HFF-Myc (cell line): ENCODE data around the gene ZNF683.

ENCODE experiments used
- DNase-seq: peaks from one replicate; pipeline ENCODE4 v3.0.0-alpha.2; 2011; ENCODE audit warnings: low read depth; ENCODE audit errors: extremely low read depth
- H3K4me3 ChIP-seq: replicated peaks from 2 replicates; pipeline ENCODE4 v1.5.1; 2011; ENCODE audit warnings: low read depth, mild to moderate bottlenecking, control low read depth, low read length
- CTCF ChIP-seq: IDR thresholded peaks from 2 replicates; pipeline ENCODE4 v1.5.1; 2012; ENCODE audit warnings: mild to moderate bottlenecking, low read depth, low read length, control low read depth; ENCODE audit errors: missing control alignments

The ZNF683 gene

GRCh38 chr1:26373789-26374188, 1.2 kb upstream of the ZNF683 start:
- TF ChIP-seq CTCF = no peak
- DNase-seq = no peak
- no peak overlapping the region for H3K4me3 ChIP-seq

GRCh38 chr1:26373281-26373680, 731 bp upstream of the ZNF683 start:
- DNase-seq = no peak
- no peak overlapping the region for H3K4me3 ChIP-seq
- no peak for TF ChIP-seq CTCF

- TF ChIP-seq CTCF = no peak
- DNase-seq = no peak
- H3K4me3 ChIP-seq = no peak overlapping the region
These were observed 511 bp downstream of the ZNF683 start for GRCh38 chr1:26372039-26372438.

- no peak for DNase-seq
- H3K4me3 ChIP-seq = no peak overlapping the region
- no peak for TF ChIP-seq CTCF
These were observed 1.8 kb downstream of the ZNF683 start for GRCh38 chr1:26370591-26371382.

- DNase-seq = no peak
- no peak for TF ChIP-seq CTCF
- no peak overlapping the region for H3K4me3 ChIP-seq
These were observed 4.1 kb downstream of the ZNF683 start for GRCh38 chr1:26368486-26368885.

GRCh38 chr1:26368006-26368405, 4.5 kb downstream of the ZNF683 start:
- no peak overlapping the region for H3K4me3 ChIP-seq
- no peak for DNase-seq
- TF ChIP-seq CTCF = no peak

GRCh38 chr1:26367441-26367840, 5.1 kb downstream of the ZNF683 start:
- no peak for DNase-seq
- TF ChIP-seq CTCF = no peak
- no peak overlapping the region for H3K4me3 ChIP-seq
